H54 (cell line): ENCODE data around the gene PURA.

ENCODE experiments used
- DNase-seq: peaks from one replicate; pipeline ENCODE4 v3.0.0; 2011; ENCODE audit warnings: low spot score, mixed read lengths; ENCODE audit not compliant: insufficient read length
- FAIRE-seq: peaks from 3 replicates; lab custom pipeline; 2011; peaks lifted over from hg19 to GRCh38; lab: Jason Lieb, UNC
- POLR2A ChIP-seq: IDR thresholded peaks from 2 replicates; pipeline ENCODE4 v1.6.1; 2011; ENCODE audit warnings: low read depth, mild to moderate bottlenecking, low read length

Gene PURA

DNA sequence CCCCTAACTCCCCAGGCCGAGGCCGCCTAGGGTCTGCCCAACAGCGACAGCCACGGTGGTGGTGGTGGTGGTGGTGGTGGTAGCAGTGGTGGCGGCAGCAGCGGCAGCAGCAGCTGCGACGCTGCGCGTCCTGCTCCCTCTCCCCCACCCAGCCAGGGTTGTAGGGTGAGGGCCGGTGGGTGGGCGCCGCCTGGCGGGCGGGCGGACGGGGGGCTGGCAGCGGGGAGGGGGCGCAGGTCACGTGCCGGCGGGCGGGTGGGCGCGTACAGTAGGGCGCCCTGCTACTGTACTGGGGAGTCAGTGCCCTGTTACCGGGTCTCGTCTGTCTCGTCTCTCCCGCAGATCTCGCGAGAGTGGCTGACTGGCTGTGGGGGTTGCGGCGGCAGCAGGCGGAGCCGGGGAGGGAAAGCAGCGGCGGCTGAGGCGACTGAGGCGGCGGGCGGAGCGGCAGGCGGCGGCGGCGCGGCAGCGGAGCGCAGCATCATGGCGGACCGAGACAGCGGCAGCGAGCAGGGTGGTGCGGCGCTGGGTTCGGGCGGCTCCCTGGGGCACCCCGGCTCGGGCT, at the start of gene PURA:
TSS of gene PURA (plus strand) at position 411 of the 565 bp plus-strand sequence. CDS start at position 484, 73 bp downstream.
- TF ChIP-seq POLR2A, result peak; percentile 84
- DNase-seq (peak; percentile 90), FAIRE-seq (no peak)

GRCh38 chr5:140072812-140073211, 41.1 kb upstream of the PURA start:
- FAIRE-seq (no peak), DNase-seq (no peak)
- no peak for TF ChIP-seq POLR2A

GRCh38 chr5:140073296-140073695, 40.6 kb upstream of the PURA start:
- TF ChIP-seq POLR2A, result no peak

GRCh38 chr5:140075371-140075770, 38.5 kb upstream of the PURA start:
- DNase-seq (no peak), FAIRE-seq (no peak)
- no peak for TF ChIP-seq POLR2A

More at GRCh38 chr5:140073296-140073695, 40.6 kb upstream of the PURA start:
- FAIRE-seq, result peak; percentile 43
- no peak for DNase-seq

GRCh38 chr5:140076142-140076541, 37.8 kb upstream of the PURA start:
- DNase-seq (no peak), FAIRE-seq (no peak)
- TF ChIP-seq POLR2A, result no peak

GRCh38 chr5:140076788-140077187, 37.1 kb upstream of the PURA start:
- DNase-seq (no peak), FAIRE-seq (no peak)
- TF ChIP-seq POLR2A, result no peak

- FAIRE-seq (no peak), DNase-seq (no peak)
- TF ChIP-seq POLR2A, result no peak
Observed at GRCh38 chr5:140083120-140083519, 30.8 kb upstream of the PURA start.

DNA sequence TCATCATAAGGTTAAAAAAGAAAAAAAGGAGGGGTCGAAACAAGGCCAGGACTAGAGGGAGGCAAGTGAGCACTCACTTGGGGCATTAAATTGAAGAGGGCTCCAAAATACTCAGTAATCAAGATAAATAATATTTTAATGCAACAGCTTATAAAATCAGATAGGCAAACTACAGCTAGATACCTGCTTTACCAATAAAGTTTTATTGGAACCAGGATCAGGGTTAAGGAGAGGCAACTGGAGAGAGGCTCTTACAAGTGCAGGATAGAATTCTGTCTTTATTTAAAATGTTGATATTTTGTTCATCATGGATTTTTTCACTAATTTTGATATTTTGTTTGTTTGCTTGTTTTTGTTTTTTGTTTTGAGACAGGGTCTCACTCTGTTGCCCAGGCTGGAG, 30.3 kb upstream of the PURA start:
- FAIRE-seq, result no peak
- DNase-seq, result no peak
- TF ChIP-seq POLR2A, result no peak

GRCh38 chr5:140084541-140084940, 29.4 kb upstream of the PURA start:
- FAIRE-seq (no peak), DNase-seq (no peak)
- TF ChIP-seq POLR2A, result no peak

GRCh38 chr5:140090251-140090650, 23.7 kb upstream of the PURA start:
- FAIRE-seq (no peak), DNase-seq (no peak)
- TF ChIP-seq POLR2A, result no peak

DNA sequence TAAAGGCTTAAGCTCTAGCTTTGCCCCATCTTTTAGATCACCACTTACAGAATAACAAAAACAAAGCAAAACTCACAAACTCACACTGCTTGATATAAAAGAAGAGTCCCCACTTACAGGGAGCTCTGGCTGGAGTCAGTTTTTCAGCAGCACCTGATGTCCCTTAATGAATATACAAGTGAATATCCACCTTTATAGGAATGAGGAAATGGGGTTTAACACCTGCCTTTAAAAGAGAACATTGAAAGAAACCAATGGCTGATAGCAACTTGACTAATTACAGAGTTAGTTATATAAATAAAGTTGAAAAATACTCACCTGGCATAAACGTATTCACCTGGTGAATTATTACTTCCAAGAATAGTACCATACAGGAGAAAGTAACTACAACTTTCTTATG, 20.7 kb upstream of the PURA start:
- TF ChIP-seq POLR2A, result no peak
- no peak for FAIRE-seq
- DNase-seq, result no peak

GRCh38 chr5:140093866-140094265, 20.0 kb upstream of the PURA start:
- no peak for FAIRE-seq
- TF ChIP-seq POLR2A, result no peak
- DNase-seq, result no peak

DNA sequence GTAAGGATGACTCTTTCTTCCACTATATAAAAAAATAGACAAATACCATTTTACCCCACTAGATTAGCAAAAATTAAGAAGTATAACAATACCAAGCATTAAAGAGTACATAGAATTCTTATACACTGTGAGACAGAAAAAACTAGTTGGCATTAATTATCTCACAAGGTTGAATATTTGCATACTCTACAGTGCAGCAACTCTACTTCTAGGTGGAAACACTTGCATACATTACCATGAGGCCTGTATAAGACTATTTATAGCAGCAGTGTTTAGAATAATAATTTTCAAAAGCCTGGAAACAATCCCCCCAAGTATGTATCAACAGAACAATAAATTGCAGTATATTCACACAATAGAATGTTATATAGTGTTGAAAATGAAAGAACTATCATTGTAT, 19.0 kb upstream of the PURA start:
- DNase-seq, result no peak
- FAIRE-seq, result no peak
- no peak for TF ChIP-seq POLR2A

- DNase-seq (no peak), FAIRE-seq (no peak)
- TF ChIP-seq POLR2A, result no peak
Observed at GRCh38 chr5:140101179-140101578, 12.7 kb upstream of the PURA start.

DNA sequence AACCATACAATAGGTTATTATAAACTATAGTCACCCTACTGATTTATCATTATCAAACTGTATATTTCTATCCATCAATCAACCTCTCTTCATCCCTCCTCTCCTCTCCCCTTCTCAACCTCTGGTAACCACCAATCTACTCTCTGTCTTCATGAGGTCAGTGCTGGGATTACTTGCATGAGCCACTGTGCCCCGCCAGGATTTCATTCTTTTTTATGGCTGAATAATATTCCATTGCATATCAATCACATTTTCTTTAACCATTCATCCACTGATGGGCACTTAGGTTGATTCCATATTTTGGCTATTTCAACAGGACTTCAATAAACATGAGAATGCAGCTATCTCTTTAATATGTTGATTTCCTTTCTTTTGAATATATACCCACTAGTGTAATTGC, 10.8 kb upstream of the PURA start:
- no peak for TF ChIP-seq POLR2A
- FAIRE-seq (no peak), DNase-seq (no peak)
